MM.1S (cell line): ENCODE results near the gene S100A11.
A peak's percentile ranks its signal among the peaks of the same experiment; 100 is the strongest.

Experiments used
- DNase-seq: peaks from one replicate; pipeline ENCODE4 v3.0.0-alpha.2; 2015
- H2AFZ ChIP-seq: fragments of 300-600 bp; sonication (generic); 2 replicates; pipeline ENCODE4 v1.6.0; 2016; ENCODE audit warnings: antibody characterized with exemption, low read length
- H3F3A ChIP-seq: fragments of 300-600 bp; sonication (generic); 2 replicates; pipeline ENCODE4 v1.6.1; 2016; ENCODE audit warnings: mild to moderate bottlenecking, antibody characterized with exemption, low read length, moderate library complexity, mixed read lengths; ENCODE audit not compliant: insufficient read depth
- H3K27ac ChIP-seq: fragments of 300-600 bp; sonication (generic); 2 replicates; pipeline ENCODE4 v1.5.1; 2016; ENCODE audit warnings: mild to moderate bottlenecking, low read length
- H3K27me3 ChIP-seq: fragments of 300-600 bp; sonication (generic); replicated peaks from 2 replicates; pipeline ENCODE4 v1.6.0; 2016; ENCODE audit warnings: low read length; ENCODE audit not compliant: insufficient read depth
- H3K36me3 ChIP-seq: fragments of 300-600 bp; sonication (generic); replicated peaks from 2 replicates; pipeline ENCODE4 v1.6.1; 2016; ENCODE audit warnings: mild to moderate bottlenecking, low read length, mixed read lengths; ENCODE audit not compliant: insufficient read depth
- H3K4me1 ChIP-seq: fragments of 300-600 bp; sonication (generic); 2 replicates; pipeline ENCODE4 v1.6.1; 2016; ENCODE audit warnings: low read length, mixed read lengths
- H3K4me2 ChIP-seq: fragments of 300-600 bp; sonication (generic); 2 replicates; pipeline ENCODE4 v1.6.0; 2016; ENCODE audit warnings: low read depth, low read length
- H3K4me3 ChIP-seq: fragments of 300-600 bp; sonication (generic); 2 replicates; pipeline ENCODE4 v1.5.1; 2016; ENCODE audit warnings: low read length, mixed read lengths
- H3K79me2 ChIP-seq: fragments of 300-600 bp; sonication (generic); 2 replicates; pipeline ENCODE4 v1.6.1; 2016; ENCODE audit warnings: mixed run types, low read length, mixed read lengths
- H3K9ac ChIP-seq: fragments of 300-600 bp; sonication (generic); 2 replicates; pipeline ENCODE4 v1.6.1; 2016; ENCODE audit warnings: low read length, mixed read lengths
- H3K9me2 ChIP-seq: fragments of 300-600 bp; sonication (generic); replicated peaks from 2 replicates; pipeline ENCODE4 v1.6.1; 2016; ENCODE audit warnings: mild to moderate bottlenecking, low read length, mixed read lengths; ENCODE audit not compliant: insufficient read depth
- H3K9me3 ChIP-seq: fragments of 300-600 bp; sonication (generic); replicated peaks from 2 replicates; pipeline ENCODE4 v1.6.1; 2016; ENCODE audit warnings: mild to moderate bottlenecking, low read length, mixed read lengths; ENCODE audit not compliant: insufficient read depth
- H4K20me1 ChIP-seq: fragments of 300-600 bp; sonication (generic); 2 replicates; pipeline ENCODE4 v1.6.1; 2016; ENCODE audit warnings: mild to moderate bottlenecking, low read length, moderate library complexity, mixed read lengths; ENCODE audit not compliant: insufficient read depth
- EZH2 ChIP-seq: fragments of 300-600 bp; sonication (generic); optimal IDR thresholded peaks from 2 replicates; pipeline ENCODE3; 2017; ENCODE audit warnings: low read depth, mild to moderate bottlenecking, antibody characterized with exemption, low read length, mixed read lengths
- EZH2phosphoT487 ChIP-seq: fragments of 300-600 bp; sonication (generic); IDR thresholded peaks from 2 replicates; pipeline ENCODE4 v1.6.1; 2018; ENCODE audit warnings: antibody characterized with exemption, low read length
- TF ChIP-seq, protein P1 (sequence below): fragments of 300-600 bp; sonication (generic); IDR thresholded peaks from 2 replicates; pipeline ENCODE4 v1.5.1; 2016; ENCODE audit warnings: antibody characterized with exemption, low read length, mixed read lengths

Gene S100A11

DNA sequence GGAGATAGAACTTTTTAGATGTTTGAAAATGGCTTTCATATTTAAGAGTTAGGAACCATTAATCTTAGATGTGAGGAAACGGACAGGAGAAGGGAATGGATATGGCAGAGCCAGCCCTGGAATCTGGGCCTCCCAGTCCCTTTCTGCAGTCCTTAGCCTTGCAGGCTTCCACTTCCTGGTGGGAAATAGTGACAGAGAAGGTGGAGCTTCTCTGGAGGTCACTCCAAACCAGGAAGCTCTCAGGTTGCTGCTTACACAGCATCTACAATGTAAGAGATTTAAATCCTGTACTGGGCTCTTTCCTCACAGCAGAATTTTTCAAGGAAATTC, 2.5 kb downstream of the S100A11 start:
- H3K36me3 ChIP-seq = peaks cover 29% of the 10 kb centered on the region

DNA sequence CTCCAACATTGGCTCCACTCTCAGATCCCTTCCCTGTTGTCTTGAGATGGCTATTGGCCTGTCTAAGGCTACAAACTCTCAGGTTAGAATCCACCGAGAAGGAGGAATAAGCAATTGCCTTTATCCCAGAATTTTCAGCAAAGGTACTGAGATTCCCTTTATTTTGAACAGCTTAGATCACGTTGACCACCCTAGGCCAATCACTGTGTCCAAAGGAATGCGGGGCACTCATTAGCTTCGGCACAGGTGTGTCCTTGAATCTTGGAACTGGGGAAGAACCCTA, 6.9 kb downstream of the S100A11 start:
- Histone ChIP-seq H3F3A (peaks cover 51% of the 10 kb centered on the region), H3K4me1 (peaks cover 16% of the 10 kb centered on the region), H3K27ac (no peak overlapping the region), H3K36me3 (peaks cover 29% of the 10 kb centered on the region), H3K4me2 (no peak overlapping the region), H4K20me1 (peaks cover 13% of the 10 kb centered on the region; the same call in 1 of the 2 replicates), H3K9ac (no peak overlapping the region), H3K9me3 (no peaks in the 10 kb centered on the region), H3K9me2 (no peaks in the 10 kb centered on the region), H3K4me3 (no peak overlapping the region), H2AFZ (no peak overlapping the region), H3K27me3 (no peaks in the 10 kb centered on the region), H3K79me2 (peaks cover 25% of the 10 kb centered on the region)
- no peak for DNase-seq
- TF ChIP-seq EZH2 = no peak
- TF ChIP-seq EZH2phosphoT487 = no peak
- TF ChIP-seq, protein P1, sequence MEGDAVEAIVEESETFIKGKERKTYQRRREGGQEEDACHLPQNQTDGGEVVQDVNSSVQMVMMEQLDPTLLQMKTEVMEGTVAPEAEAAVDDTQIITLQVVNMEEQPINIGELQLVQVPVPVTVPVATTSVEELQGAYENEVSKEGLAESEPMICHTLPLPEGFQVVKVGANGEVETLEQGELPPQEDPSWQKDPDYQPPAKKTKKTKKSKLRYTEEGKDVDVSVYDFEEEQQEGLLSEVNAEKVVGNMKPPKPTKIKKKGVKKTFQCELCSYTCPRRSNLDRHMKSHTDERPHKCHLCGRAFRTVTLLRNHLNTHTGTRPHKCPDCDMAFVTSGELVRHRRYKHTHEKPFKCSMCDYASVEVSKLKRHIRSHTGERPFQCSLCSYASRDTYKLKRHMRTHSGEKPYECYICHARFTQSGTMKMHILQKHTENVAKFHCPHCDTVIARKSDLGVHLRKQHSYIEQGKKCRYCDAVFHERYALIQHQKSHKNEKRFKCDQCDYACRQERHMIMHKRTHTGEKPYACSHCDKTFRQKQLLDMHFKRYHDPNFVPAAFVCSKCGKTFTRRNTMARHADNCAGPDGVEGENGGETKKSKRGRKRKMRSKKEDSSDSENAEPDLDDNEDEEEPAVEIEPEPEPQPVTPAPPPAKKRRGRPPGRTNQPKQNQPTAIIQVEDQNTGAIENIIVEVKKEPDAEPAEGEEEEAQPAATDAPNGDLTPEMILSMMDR = no peak

More for the DNA sequence above, 2.5 kb downstream of the S100A11 start:
- peaks cover 48% of the 10 kb centered on the region for H3K79me2 ChIP-seq
- peak overlapping the region; percentile 80 for H3K4me2 ChIP-seq
- H3K9me3 ChIP-seq = no peaks in the 10 kb centered on the region
- H4K20me1 ChIP-seq = peaks cover 13% of the 10 kb centered on the region; the same call in 1 of the 2 replicates
- H2AFZ ChIP-seq = no peak overlapping the region
- no peaks in the 10 kb centered on the region for H3K9me2 ChIP-seq
- H3K27ac ChIP-seq = peak overlapping the region; percentile 86; the same call in 1 of the 2 replicates
- H3F3A ChIP-seq = peaks cover 93% of the 10 kb centered on the region
- TF ChIP-seq EZH2phosphoT487 (no peak), EZH2 (no peak)
- TF ChIP-seq, protein P1 = no peak
- H3K9ac ChIP-seq = peak overlapping the region; percentile 87; the same call in 1 of the 2 replicates
- DNase-seq = no peak
- peak overlapping the region; percentile 78 for H3K4me3 ChIP-seq
- peaks cover 41% of the 10 kb centered on the region for H3K4me1 ChIP-seq
- no peaks in the 10 kb centered on the region for H3K27me3 ChIP-seq

- Histone ChIP-seq H3K4me2 (no peak overlapping the region), H4K20me1 (peaks cover 13% of the 10 kb centered on the region; the same call in 1 of the 2 replicates), H3K9me2 (no peaks in the 10 kb centered on the region), H3K79me2 (peaks cover 20% of the 10 kb centered on the region), H3K4me3 (no peak overlapping the region), H3F3A (peaks cover 46% of the 10 kb centered on the region), H3K27ac (peak overlapping the region; percentile 1; the same call in 1 of the 2 replicates), H2AFZ (no peak overlapping the region), H3K27me3 (no peaks in the 10 kb centered on the region), H3K9ac (no peak overlapping the region), H3K9me3 (no peaks in the 10 kb centered on the region), H3K4me1 (peaks cover 12% of the 10 kb centered on the region), H3K36me3 (peaks cover 29% of the 10 kb centered on the region)
- no peak for TF ChIP-seq EZH2phosphoT487
- TF ChIP-seq, protein P1 = no peak
- TF ChIP-seq EZH2 = no peak
- no peak for DNase-seq
Measured at GRCh38 chr1:152029144-152029928, 7.5 kb downstream of the S100A11 start.
